HuH-7.5 (cell line): ENCODE data around the gene FAM174B.

Experiments used
- DNase-seq: peaks from one replicate; pipeline ENCODE4 v3.0.0; 2011; ENCODE audit warnings: low spot score

Gene FAM174B

DNA sequence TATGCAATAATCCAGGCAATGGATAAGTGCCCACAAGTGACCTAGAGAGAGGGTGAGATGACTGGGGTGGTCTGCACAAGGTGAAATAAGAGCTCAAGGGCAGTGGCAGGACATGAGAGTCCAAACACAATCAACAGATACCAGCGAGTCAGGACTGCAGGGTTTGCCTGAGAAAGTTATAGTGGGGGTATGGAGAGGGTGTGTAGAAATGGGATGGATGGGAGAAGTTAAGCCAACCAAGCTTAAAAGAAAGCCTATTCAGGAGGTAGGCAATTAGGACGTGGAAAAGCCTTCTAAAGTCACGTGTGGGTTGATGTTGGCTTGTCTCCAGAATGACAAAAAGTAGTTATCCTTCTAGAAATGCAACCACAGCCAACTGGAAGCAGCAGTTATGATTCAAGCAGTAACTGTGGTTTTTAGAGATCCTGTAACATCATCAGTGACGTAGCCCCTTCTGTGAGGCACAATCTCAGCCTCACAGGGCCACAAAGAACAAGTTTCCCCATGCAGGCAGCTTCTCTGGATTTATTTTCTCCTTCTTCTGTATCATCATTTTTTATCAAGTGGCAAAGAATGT, 56.1 kb downstream of the FAM174B start:
- DNase-seq, result no peak

DNA sequence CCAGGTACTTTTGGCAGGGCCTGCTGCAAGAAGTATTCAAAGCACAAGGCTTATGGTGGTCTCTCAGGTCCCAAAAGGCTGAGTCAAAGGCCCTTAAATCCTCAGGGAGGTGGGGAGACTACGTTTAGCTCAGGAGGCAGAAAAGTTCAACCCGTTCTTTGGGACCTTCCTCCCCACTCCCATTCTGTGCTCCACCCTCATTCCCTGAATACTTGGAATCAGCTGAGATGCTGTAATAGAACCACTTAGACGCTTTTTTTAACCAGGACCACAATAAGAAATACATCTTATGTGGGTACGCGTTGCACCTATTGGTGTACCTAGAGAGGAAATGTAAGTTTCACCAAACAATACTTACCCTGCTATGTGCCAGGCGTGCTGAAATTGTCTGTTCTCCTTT, 58.0 kb downstream of the FAM174B start:
- DNase-seq, result no peak

DNA sequence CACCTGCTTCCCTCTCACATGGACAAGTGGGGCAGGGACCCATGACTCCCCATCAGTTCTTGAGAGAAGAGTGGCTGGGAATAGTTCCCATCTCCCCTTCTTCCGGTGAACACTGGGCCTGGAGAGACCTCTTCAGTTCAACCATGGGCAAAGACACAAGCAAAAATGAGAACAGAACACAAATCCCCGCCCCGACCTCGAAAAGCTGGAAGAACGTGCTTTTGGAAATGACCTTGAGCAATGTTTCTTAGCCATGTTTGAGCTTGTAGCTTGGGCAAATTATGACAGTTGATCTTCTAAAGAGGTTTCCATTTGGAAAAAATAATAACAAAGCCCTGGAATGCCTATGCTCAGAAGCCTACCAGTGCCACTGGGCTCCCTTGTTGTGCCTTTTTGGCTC, 59.0 kb downstream of the FAM174B start:
- no peak for DNase-seq

GRCh38 chr15:92595506-92596381, 59.8 kb downstream of the FAM174B start:
- DNase-seq, result no peak

DNA sequence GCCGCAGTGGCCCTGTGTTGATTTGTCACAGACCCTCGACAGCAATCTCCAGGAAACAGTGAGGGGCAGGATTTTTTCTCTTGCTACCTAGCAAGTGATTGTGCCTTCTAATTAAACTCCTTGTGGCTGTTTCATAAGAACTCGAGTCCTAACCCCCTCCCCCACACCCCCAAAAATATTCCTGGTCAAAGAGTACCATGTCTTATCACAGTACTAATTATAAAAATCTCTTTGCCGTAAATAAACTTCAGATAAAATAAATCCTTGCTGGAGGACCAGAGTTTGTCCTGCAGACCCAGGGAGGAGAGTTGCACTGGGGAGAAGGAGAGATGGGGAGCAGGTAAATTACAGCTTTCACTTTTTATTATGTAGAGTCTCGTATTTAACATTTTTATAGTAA, 64.3 kb downstream of the FAM174B start:
- DNase-seq, result no peak

- no peak for DNase-seq
Measured at GRCh38 chr15:92586966-92587365, 68.6 kb downstream of the FAM174B start.

DNA sequence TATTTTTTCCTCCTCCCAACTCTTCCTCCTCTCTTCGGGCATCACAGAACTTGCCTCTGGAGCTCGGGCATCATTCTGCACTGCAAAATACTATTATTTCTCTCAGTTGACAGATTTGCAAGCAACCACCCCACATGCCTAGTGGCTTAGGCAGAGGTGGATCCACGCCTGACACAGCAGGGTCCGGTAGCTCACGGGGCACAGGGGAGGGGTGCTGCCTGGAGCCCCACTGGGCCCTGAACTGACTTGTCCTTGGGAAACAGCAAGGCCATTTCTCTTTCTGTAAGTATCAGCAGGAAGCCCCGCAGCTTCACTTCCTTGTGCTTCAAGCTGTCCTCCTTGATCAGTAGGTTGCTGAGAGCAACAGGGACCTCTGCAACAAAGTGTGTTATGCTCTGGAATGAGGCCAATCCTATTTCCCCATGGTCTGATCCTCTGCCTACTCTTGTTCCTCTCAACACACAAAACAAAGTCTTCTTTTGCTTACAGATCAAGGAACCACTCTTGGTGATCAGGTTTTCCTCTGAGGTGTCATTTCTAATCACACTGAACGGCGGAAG, 69.1 kb downstream of the FAM174B start:
- DNase-seq, result no peak

GRCh38 chr15:92584105-92584504, 71.5 kb downstream of the FAM174B start:
- no peak for DNase-seq

GRCh38 chr15:92583096-92584034, 72.2 kb downstream of the FAM174B start:
- DNase-seq, result no peak

GRCh38 chr15:92582206-92582605, 73.4 kb downstream of the FAM174B start:
- no peak for DNase-seq

DNA sequence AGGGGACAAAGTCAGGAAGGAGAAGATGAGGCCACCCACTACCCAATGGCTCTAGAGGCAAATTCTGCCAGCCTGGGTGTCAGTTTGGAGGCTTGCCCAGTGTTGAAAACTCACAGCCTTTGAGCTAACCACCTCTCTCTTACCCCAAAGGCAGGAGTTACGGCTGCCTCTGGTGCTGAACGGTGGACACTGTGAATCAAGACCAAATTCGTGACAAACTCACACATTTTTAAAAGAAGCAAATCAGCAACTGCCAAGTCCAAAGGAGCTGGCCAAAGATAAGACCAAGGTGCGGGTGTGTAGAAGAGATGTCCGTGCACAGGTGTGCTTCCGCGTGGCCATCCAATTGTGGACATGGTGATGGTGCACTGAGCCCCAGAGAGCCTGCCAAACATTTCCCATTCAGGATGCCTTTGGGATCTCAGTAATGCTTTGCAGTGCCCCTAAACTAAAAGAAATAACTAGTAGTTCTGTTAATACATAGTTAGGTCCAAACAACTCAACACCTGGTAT, 74.6 kb downstream of the FAM174B start:
- no peak for DNase-seq

GRCh38 chr15:92580521-92580920, 75.1 kb downstream of the FAM174B start:
- no peak for DNase-seq

GRCh38 chr15:92579931-92580470, 75.6 kb downstream of the FAM174B start:
- DNase-seq, result no peak

GRCh38 chr15:92579486-92579885, 76.1 kb downstream of the FAM174B start:
- no peak for DNase-seq

GRCh38 chr15:92578096-92578835, 77.3 kb downstream of the FAM174B start:
- DNase-seq, result no peak

DNA sequence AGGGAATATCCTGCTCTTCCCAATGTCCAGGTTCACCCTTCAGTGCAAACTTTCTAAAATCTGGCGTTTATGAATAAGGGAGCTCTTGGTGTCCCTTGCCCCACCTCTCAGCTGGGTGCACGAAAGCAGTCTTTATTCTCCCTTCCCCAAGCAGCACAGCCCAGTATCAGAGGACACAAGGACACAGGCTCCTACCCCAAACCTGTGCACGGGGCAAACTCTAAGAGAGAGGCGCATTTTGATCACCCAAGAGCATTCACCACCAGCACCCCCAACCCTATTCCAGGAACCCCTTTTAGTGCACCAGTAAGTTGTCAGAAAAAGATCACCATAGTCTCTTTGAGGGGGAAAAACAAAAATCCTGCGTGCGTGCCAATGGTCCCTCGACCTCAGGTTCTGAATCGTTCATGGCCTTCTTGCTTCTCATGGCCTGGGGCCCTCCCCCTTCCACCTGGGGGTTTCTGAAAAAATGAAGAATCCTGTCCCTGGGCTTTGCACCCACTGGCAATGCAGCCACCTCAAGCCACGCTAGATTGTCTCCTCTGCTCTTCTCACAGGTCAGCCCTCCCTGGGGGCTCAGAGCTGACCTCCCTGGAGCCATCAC, 78.9 kb downstream of the FAM174B start:
- no peak for DNase-seq

DNA sequence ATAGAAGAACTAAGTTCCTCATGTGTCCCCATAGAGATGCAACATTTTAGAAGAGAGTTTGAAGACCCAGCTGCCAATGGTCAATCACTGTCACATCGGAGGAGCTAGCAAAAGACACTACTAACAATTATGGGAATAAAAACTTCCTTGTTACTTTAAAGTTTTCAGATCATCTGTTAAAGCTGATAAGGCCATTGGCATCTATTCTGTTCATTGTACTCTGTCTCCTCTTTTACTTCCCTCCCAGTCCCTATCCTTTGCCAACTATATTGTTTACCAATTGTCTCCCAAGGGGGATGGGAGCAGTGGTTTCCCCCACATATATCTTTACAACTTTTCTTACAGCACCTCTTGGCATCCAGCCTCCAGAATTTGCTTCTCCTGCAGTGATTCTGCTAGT, 81.0 kb downstream of the FAM174B start:
- DNase-seq, result no peak

GRCh38 chr15:92574161-92574560, 81.4 kb downstream of the FAM174B start:
- no peak for DNase-seq

- no peak for DNase-seq
Measured at GRCh38 chr15:92571824-92572223, 83.8 kb downstream of the FAM174B start.

GRCh38 chr15:92570391-92570790, 85.2 kb downstream of the FAM174B start:
- DNase-seq, result no peak

DNA sequence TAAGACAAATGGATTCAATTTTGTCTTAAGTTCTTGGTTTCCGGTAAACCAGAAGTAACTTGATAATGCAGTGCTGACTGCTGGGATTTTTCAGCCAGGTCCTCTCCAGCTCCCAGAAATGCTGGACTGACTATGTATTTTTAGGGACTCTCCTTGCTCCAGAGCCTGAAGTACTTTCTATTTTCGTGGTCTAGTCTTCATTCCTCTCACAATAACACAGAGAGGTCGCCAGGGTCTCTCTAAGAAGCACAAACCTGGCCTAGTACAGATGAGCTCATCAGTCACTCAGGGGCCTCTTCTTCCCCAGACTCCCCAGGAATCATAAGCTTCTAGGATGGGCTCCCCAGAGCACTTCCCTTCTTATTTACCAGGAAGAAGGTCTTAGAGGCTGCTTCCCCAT, 85.8 kb downstream of the FAM174B start:
- no peak for DNase-seq
